K562 (cell line): Measurements from ENCODE around the gene C4orf17. TPM values are rescaled to one million over a fixed set of nuclear protein-coding genes. Genes with fewer than 3 reads are reported as not detected.

Experiments used
- DNMT1 ChIP-seq: fragments of 450-650 bp; IDR thresholded peaks from 2 replicates; pipeline ENCODE4 v1.6.1; 2016; ENCODE audit warnings: antibody characterized with exemption, mild to moderate bottlenecking
- HDAC3 ChIP-seq: fragments of 450-650 bp; IDR thresholded peaks from 2 replicates; pipeline ENCODE4 v1.6.1; 2018; ENCODE audit warnings: borderline replicate concordance, mild to moderate bottlenecking, moderate library complexity; ENCODE audit not compliant: partially characterized antibody
- KLF13 ChIP-seq: fragments of 450-650 bp; IDR thresholded peaks from 2 replicates; pipeline ENCODE4 v1.6.1; 2016; ENCODE audit warnings: missing genetic modification characterization, low read depth, mild to moderate bottlenecking, missing compliant biosample characterization, moderate library complexity, borderline replicate concordance
- MTA2 ChIP-seq: fragments of 450-650 bp; IDR thresholded peaks from 2 replicates; pipeline ENCODE4 v1.6.1; 2016; ENCODE audit warnings: low read depth
- NCOA2 ChIP-seq, 2 experiments: fragments of 450-650 bp; IDR thresholded peaks; 2 replicates each; pipeline ENCODE4 v1.6.1; 2018; ENCODE audit warnings: mild to moderate bottlenecking in 2 of 2, moderate library complexity in 1 of 2; ENCODE audit not compliant: partially characterized antibody in 2 of 2
- NFRKB ChIP-seq: fragments of 450-650 bp; IDR thresholded peaks from 2 replicates; pipeline ENCODE4 v1.6.1; 2016; ENCODE audit warnings: low read depth
- NR2C1 ChIP-seq, 2 experiments: fragments of 450-650 bp; IDR thresholded peaks; 2 replicates each; pipeline ENCODE4 v1.6.1; 2017; ENCODE audit warnings: mild to moderate bottlenecking in 2 of 2, antibody characterized with exemption in 1 of 2, inconsistent platforms in 1 of 2, missing compliant biosample characterization in 1 of 2, missing genetic modification characterization in 1 of 2
- SIX5 ChIP-seq, 2 experiments: IDR thresholded peaks; 2 replicates each; pipeline ENCODE4 v1.6.1; 2011; ENCODE audit warnings: low read length in 2 of 2, borderline replicate concordance in 1 of 2, low read depth in 1 of 2, mild to moderate bottlenecking in 1 of 2, moderate library complexity in 1 of 2; ENCODE audit not compliant: insufficient read depth in 1 of 2
- ZFP91 ChIP-seq: sonication (generic); formaldehyde crosslinking; IDR thresholded peaks from 2 replicates; pipeline ENCODE4 v1.8.0; 2022; ENCODE audit warnings: mild to moderate bottlenecking, missing genetic modification reagents
- ZNF436 ChIP-seq: fragments of 250-450, 450-650 bp; sonication (Bioruptor Pico); formaldehyde crosslinking; IDR thresholded peaks from 2 replicates; pipeline ENCODE4 v1.7.0; 2020; ENCODE audit warnings: mild to moderate bottlenecking
- ZNF76 ChIP-seq: fragments of 250-450 bp; sonication (Bioruptor Pico); IDR thresholded peaks from 2 replicates; pipeline ENCODE4 v1.4.0; 2020; ENCODE audit warnings: mild to moderate bottlenecking, moderate library complexity, borderline replicate concordance
- polyA plus RNA-seq, 8 experiments: library from polyadenylated mRNA; depleted of rRNA in 4 of 8; stranded (reverse) in 5 of 8; unstranded in 3 of 8; fragments of >200 nt; fragmentation: Nextera tagmentation in 2 of 8; fragmentation: Illumina TruSeq in 1 of 8; extraction: Ambion mirVana in 2 of 8; extraction: Trizol in 1 of 8; gene quantifications; 2 replicates each; pipeline versions ENCODE4 v1.2.1 to v1.2.3, GENCODE V29; 2011 to 2014; ENCODE audit warnings: inconsistent platforms in 1 of 8, missing spikeins in 1 of 8
- total RNA-seq, 7 experiments: library from RNA; depleted of rRNA in 6 of 7; stranded (reverse); fragments of >200 nt in 6 of 7; fragmentation: Illumina TruSeq in 2 of 7; extraction: Trizol in 2 of 7; gene quantifications; 2 replicates each; pipeline versions ENCODE4 v1.2.1 to v1.2.3, GENCODE V29; 2011 to 2021; ENCODE audit warnings: low replicate concordance in 1 of 7
- TF ChIP-seq, protein P1 (sequence below): fragments of 200-800 bp; sonication (Bioruptor generic); IDR thresholded peaks from 2 replicates; pipeline ENCODE4 v1.6.1; 2017; ENCODE audit warnings: missing genetic modification characterization, missing compliant biosample characterization

Gene C4orf17
- total and polyA plus RNA-seq, 9 of the 15 experiments (the other 6 are each of a cell fraction or from before 2014, with no cell fraction given), result not detected

DNA sequence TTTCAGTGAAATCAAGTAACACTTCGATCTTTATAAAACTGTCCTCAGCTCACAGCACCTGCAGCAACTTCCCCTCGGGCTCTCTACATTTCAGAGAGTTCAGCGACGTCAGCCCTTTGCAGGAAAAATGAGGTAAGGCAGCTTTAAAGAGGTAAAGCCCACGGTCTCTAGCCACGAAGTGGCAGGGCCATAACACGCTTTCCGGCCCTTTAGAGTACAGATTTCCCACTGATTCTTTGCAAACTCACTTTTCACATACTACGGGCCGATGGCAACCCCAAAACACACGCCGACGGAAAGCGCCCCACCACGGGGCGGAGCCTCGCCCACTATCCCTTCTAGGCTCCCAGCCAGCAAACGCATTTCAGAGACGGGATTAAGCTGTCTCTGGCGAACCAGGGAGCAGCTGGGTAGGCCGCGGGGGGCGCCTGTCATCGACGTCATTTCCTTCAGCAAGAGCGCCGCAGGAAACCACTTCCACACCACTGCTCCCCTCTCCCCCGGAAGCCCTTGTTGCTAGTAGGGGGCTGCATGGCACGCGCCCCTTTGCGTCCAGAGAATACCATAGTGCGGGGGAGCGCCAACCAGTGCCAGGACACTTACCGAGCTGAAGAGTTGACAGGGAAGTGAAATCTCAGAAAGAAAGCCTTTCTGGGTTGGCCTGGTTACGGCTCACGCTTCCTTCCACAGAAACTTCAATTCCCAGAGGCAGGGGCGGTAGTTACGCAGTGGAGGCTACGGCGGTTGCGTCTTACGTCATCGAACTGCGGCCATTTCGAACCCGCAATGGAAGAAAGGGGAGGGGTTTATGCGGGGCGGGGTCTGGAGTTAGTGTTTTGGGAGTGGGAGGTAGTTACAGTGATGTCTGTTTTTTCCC is 52.7 kb downstream of the C4orf17 start, which contains the start of gene TRMT10A (continued):
- TF ChIP-seq HDAC3, result peak; percentile 89
- TF ChIP-seq, protein P1, sequence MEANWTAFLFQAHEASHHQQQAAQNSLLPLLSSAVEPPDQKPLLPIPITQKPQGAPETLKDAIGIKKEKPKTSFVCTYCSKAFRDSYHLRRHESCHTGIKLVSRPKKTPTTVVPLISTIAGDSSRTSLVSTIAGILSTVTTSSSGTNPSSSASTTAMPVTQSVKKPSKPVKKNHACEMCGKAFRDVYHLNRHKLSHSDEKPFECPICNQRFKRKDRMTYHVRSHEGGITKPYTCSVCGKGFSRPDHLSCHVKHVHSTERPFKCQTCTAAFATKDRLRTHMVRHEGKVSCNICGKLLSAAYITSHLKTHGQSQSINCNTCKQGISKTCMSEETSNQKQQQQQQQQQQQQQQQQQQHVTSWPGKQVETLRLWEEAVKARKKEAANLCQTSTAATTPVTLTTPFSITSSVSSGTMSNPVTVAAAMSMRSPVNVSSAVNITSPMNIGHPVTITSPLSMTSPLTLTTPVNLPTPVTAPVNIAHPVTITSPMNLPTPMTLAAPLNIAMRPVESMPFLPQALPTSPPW, result peak; percentile 89
- TF ChIP-seq SIX5 (IDR thresholded peaks at IDR 0.05; ENCODE audit: borderline replicate concordance in 1 of 2, insufficient read depth in 1 of 2, low read depth in 1 of 2, low read length in 2 of 2), result peak; percentile 76 to 80
- no peak for TF ChIP-seq DNMT1
- TF ChIP-seq NR2C1 (IDR thresholded peaks at IDR 0.05), result peak; percentile 95
- TF ChIP-seq NR2C1 (tag; IDR thresholded peaks at IDR 0.05), result peak; percentile 95
- no peak for TF ChIP-seq MTA2
- 0 out of 2 replicates have a peak, but pooled peaks have one; percentile 52 for TF ChIP-seq NFRKB
- no peak for TF ChIP-seq ZNF76 (CRISPR knock-in tag)
- peak; percentile 58; the same call in 1 of the 2 replicates for TF ChIP-seq ZFP91 (CRISPR knock-in tag)
- no peak for TF ChIP-seq KLF13
- TF ChIP-seq ZNF436 (CRISPR knock-in tag), result no peak
- TF ChIP-seq NCOA2 (IDR thresholded peaks at IDR 0.05; ENCODE audit: partially characterized antibody in 2 of 2), result no peak
